Measurements from ENCODE around the gene ZFAND3.

DNA sequence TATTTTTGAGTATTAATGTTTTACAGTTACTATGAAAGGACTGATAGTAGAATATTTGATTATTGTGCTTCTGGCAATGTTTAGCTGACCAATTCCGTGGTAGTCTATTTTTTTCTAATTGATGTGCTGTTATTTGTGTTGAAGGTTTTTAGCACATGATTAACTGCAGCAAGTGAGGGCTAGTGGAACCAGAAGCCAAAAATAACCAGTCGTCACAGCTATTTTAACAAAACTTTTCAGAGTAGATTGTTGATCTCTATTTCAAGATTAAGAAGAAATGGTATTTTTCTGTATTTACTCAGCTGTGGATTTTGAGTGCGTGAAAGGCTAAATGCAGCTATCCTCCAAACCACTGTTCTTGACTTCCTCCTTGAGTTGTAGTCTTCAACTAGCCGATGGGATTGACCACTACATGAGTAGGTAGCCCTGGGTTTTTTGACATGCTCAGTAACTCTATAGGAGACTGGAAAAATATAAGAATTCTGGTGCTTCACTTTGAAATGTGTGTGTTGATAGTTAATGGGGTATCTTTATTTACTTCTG lies 258.0 kb downstream of the ZFAND3 start:
- TF ChIP-seq, protein P1, sequence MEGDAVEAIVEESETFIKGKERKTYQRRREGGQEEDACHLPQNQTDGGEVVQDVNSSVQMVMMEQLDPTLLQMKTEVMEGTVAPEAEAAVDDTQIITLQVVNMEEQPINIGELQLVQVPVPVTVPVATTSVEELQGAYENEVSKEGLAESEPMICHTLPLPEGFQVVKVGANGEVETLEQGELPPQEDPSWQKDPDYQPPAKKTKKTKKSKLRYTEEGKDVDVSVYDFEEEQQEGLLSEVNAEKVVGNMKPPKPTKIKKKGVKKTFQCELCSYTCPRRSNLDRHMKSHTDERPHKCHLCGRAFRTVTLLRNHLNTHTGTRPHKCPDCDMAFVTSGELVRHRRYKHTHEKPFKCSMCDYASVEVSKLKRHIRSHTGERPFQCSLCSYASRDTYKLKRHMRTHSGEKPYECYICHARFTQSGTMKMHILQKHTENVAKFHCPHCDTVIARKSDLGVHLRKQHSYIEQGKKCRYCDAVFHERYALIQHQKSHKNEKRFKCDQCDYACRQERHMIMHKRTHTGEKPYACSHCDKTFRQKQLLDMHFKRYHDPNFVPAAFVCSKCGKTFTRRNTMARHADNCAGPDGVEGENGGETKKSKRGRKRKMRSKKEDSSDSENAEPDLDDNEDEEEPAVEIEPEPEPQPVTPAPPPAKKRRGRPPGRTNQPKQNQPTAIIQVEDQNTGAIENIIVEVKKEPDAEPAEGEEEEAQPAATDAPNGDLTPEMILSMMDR (IDR thresholded peaks at IDR 0.05 in 8 of 11, conservative IDR thresholded peaks at IDR 0.05 in 3 of 11), result no peak
- no peak for TF ChIP-seq POLR2A (IDR thresholded peaks at IDR 0.05)
- no peak for TF ChIP-seq POLR2AphosphoS5 (IDR thresholded peaks at IDR 0.05)

All from spleen (tissue), 7 donors.